HepG2 (cell line): Measurements from ENCODE around the gene SLC35F4. TPM values are rescaled to one million over a fixed set of nuclear protein-coding genes. Genes with fewer than 3 reads are reported as not detected.

Experiments used
- ATAC-seq: fragments of 200-7000 bp; cut with Tn5 transposase; 3 replicates; pipeline ENCODE4 v1.9.1; 2020; ENCODE audit warnings: mild to moderate bottlenecking, moderate library complexity
- BruUV-seq: library from RNA; stranded (reverse); fragments of 400-500 nt; replicated peaks from 2 replicates; lab custom pipeline; 2021; lab: Mats Ljungman, UMichigan
- CTCF ChIA-PET: fragments of 300-600 bp; formaldehyde crosslinking; extraction: SDS; loops from one replicate; lab custom pipeline; 2021; ENCODE audit warnings: low total read pairs, inconsistent platforms, low intra/inter-chr PET ratio; lab: Yijun Ruan, JAX
- POLR2A ChIA-PET: fragments of 350-600 bp; sonication (Branson Sonifier 250); formaldehyde crosslinking; loops from one replicate; lab custom pipeline; 2020; ENCODE audit warnings: antibody characterized with exemption, inconsistent platforms; lab: Yijun Ruan, JAX
- DNase-seq: peaks from one replicate; pipeline ENCODE4 v3.0.0-alpha.2; 2015; ENCODE audit warnings: low spot score
- FAIRE-seq: peaks from 3 replicates; lab custom pipeline; 2011; peaks lifted over from hg19 to GRCh38; lab: Jason Lieb, UNC
- H2AFZ ChIP-seq: one replicate; pipeline ENCODE4 v1.6.1; 2011; ENCODE audit warnings: low read length, inconsistent platforms
- H3K27ac ChIP-seq: fragments of 300-600 bp; 3 replicates; pipeline ENCODE4 v1.8.0; 2011; ENCODE audit warnings: mixed run types, mild to moderate bottlenecking, mixed read lengths, low read length, inconsistent platforms; ENCODE audit not compliant: insufficient read depth; ENCODE audit errors: extremely low read length
- H3K27me3 ChIP-seq, 2 experiments: fragments of 200-600 bp in 1 of 2; 2 replicates in 1 of 2; 3 replicates in 1 of 2; pipeline versions ENCODE4 v1.6.0 to v1.8.0; 2011; ENCODE audit warnings: low read length in 2 of 2, mild to moderate bottlenecking in 2 of 2, moderate library complexity in 2 of 2, inconsistent platforms in 1 of 2; ENCODE audit not compliant: insufficient read depth in 2 of 2, control insufficient read depth in 1 of 2
- H3K36me3 ChIP-seq, 2 experiments: fragments of 200-600 bp in 1 of 2; replicated peaks in 1 of 2; 2 replicates in 1 of 2; 3 replicates in 1 of 2; pipeline versions ENCODE4 v1.5.1 to v1.8.0; 2011; ENCODE audit warnings: low read length in 2 of 2, inconsistent platforms in 1 of 2; ENCODE audit not compliant: insufficient read depth in 2 of 2, control insufficient read depth in 1 of 2
- H3K4me1 ChIP-seq: 2 replicates; pipeline ENCODE4 v1.5.1; 2012; ENCODE audit warnings: low read length, inconsistent platforms; ENCODE audit not compliant: insufficient read depth
- H3K4me2 ChIP-seq: 2 replicates; pipeline ENCODE4 v1.6.0; 2011; ENCODE audit warnings: low read depth, low read length, inconsistent platforms
- H3K4me3 ChIP-seq, 3 experiments: fragments of 200-600 bp in 1 of 3; sonication (generic), shearing (Covaris generic) in 1 of 3; replicated peaks in 1 of 3; 2 replicates each; pipeline ENCODE4 v1.5.1; 2011 to 2016; ENCODE audit warnings: low read length in 3 of 3, inconsistent platforms in 2 of 3, low read depth in 2 of 3, mild to moderate bottlenecking in 2 of 3, control low read depth in 1 of 3, mixed read lengths in 1 of 3; ENCODE audit not compliant: insufficient read depth in 1 of 3
- H3K79me2 ChIP-seq: one replicate; pipeline ENCODE4 v1.6.1; 2011; ENCODE audit warnings: low read length, inconsistent platforms; ENCODE audit not compliant: insufficient read depth
- H3K9ac ChIP-seq: 2 replicates; pipeline ENCODE4 v1.6.0; 2011; ENCODE audit warnings: mild to moderate bottlenecking, low read depth, low read length, inconsistent platforms; ENCODE audit not compliant: insufficient read depth
- H3K9me3 ChIP-seq: 2 replicates; pipeline ENCODE4 v1.5.1; 2012; ENCODE audit warnings: mild to moderate bottlenecking, low read length
- H4K20me1 ChIP-seq: 2 replicates; pipeline ENCODE4 v1.6.0; 2011; ENCODE audit warnings: inconsistent platforms, mild to moderate bottlenecking, low read length, moderate library complexity; ENCODE audit not compliant: insufficient read depth
- CENPBD1 ChIP-seq: sonication (generic); formaldehyde crosslinking; IDR thresholded peaks from 2 replicates; pipeline ENCODE4 v1.8.0; 2022; ENCODE audit warnings: missing genetic modification reagents, low read depth, mild to moderate bottlenecking, borderline replicate concordance
- NR0B2 ChIP-seq: sonication (generic); formaldehyde crosslinking; IDR thresholded peaks from 2 replicates; pipeline ENCODE4 v1.4.0; 2020; ENCODE audit warnings: mild to moderate bottlenecking, missing genetic modification reagents
- ZNF276 ChIP-seq: sonication (generic); formaldehyde crosslinking; IDR thresholded peaks from 2 replicates; pipeline ENCODE4 v1.4.0; 2020; ENCODE audit warnings: mild to moderate bottlenecking, low read depth, missing genetic modification reagents
- ZZZ3 ChIP-seq: sonication (generic); formaldehyde crosslinking; IDR thresholded peaks from 2 replicates; pipeline ENCODE4 v1.4.0; 2020; ENCODE audit warnings: missing genetic modification reagents, mild to moderate bottlenecking, borderline replicate concordance
- WGBS: methylation state at CpG from one replicate; pipeline ENCODE4 v1.1.6; 2017; ENCODE audit warnings: low lambda C conversion rate; 5-methylcytosine and 5-hydroxymethylcytosine counted together
- in situ Hi-C: cut with HindIII; loops from 2 replicates; pipeline ENCODE4 v1.10.0; 2017; ENCODE audit warnings: low pct_unique_long_range_greater_than_20kb; ENCODE audit not compliant: extremely low pct_ligation_motif_present
- intact Hi-C: fragments of 100-400 bp; cut with micrococcal nuclease; formaldehyde crosslinking; loops from one replicate; pipeline ENCODE4 v1.10.0; 2022; ENCODE audit not compliant: unreplicated experiment
- polyA plus RNA-seq, 8 experiments: library from polyadenylated mRNA; depleted of rRNA in 3 of 8; stranded (reverse) in 7 of 8; unstranded in 1 of 8; fragments of >200 nt; fragmentation: Illumina TruSeq in 4 of 8; extraction: Trizol in 4 of 8; gene quantifications; 2 replicates each; pipeline versions ENCODE4 v1.2.1 to v1.2.3, GENCODE V29; 2011 to 2016; ENCODE audit warnings: low read depth in 4 of 8, missing spikeins in 1 of 8, mixed read lengths in 1 of 8; ENCODE audit not compliant: insufficient read depth in 1 of 8
- total RNA-seq, 5 experiments: library from RNA; depleted of rRNA; stranded (reverse); fragments of >200 nt; fragmentation: Illumina TruSeq; extraction: Trizol; gene quantifications; 2 replicates each; pipeline ENCODE4 v1.2.3, GENCODE V29; 2016; ENCODE audit warnings: low read depth in 1 of 5

The SLC35F4 gene
- total and polyA plus RNA-seq, 2 of the 13 experiments (the other 11 are each of a cell fraction or from before 2014, with no cell fraction given): not detected

- TF ChIP-seq ZNF276 (no peak), CENPBD1 (CRISPR knock-in tag) (no peak), ZZZ3 (CRISPR knock-in tag) (no peak)
Measured at GRCh38 chr14:57837267-57837666, 28.6 kb downstream of the SLC35F4 start (continued).

GRCh38 chr14:57835766-57836165 lies 30.1 kb downstream of the SLC35F4 start:
- in situ Hi-C loops: no loop called here
- ATAC-seq (no peak), DNase-seq (no peak), FAIRE-seq (no peak)
- CTCF ChIA-PET: no interaction called here
- no peak overlapping the region for H2AFZ ChIP-seq
- BruUV-seq: no TSS peak
- H3K27me3 ChIP-seq: no peaks in the 10 kb centered on the region; a peak in 1 of 5 replicates
- intact Hi-C loops: no loop called here
- no peaks in the 10 kb centered on the region for H3K36me3 ChIP-seq
- POLR2A ChIA-PET: no interaction called here
- H3K4me2 ChIP-seq: no peak overlapping the region
- no peak overlapping the region for H3K27ac ChIP-seq
- 3% methylated on average over 2 of the region's 2 CpGs for WGBS
- no peak for TF ChIP-seq NR0B2 (CRISPR knock-in tag)
- H3K9me3 ChIP-seq: no peaks in the 10 kb centered on the region
- no peak overlapping the region for H3K4me3 ChIP-seq
- no peak overlapping the region for H3K9ac ChIP-seq
- no peaks in the 10 kb centered on the region for H3K79me2 ChIP-seq
- no peaks in the 10 kb centered on the region for H3K4me1 ChIP-seq
- H4K20me1 ChIP-seq: no peaks in the 10 kb centered on the region
